GM19035 (cell line): ENCODE data around the gene ZNF518B.
"Not testable (repeated sequence)": the region's sequence is repeated elsewhere in the genome, so short reads cannot be mapped to it uniquely, and the experiment has no call there.

Source experiments
- ATAC-seq: cut with Tn5 transposase; IDR thresholded peaks from one replicate; pipeline ENCODE4 v1.9.1; 2021; ENCODE audit not compliant: unreplicated experiment

The ZNF518B gene

GRCh38 chr4:10456595-10457254 is 501 bp downstream of the ZNF518B start:
- peak; percentile 66 for ATAC-seq

DNA sequence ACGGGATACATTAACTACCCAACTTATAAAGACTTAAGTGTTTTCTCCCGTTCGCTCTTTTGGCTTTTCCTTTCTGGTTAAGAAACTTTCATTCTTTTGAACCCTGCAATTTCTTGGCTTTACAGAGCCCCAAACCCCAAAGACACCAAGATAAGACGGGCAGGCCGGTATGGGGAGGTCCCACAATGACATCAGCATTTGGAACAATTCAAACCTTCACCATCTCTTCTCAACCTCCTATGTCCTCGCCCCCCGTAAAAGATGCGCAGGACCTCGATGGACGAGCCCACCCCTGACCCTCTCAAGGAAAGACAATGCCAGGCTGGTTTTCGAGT is 999 bp downstream of the ZNF518B start:
- no peak for ATAC-seq

DNA sequence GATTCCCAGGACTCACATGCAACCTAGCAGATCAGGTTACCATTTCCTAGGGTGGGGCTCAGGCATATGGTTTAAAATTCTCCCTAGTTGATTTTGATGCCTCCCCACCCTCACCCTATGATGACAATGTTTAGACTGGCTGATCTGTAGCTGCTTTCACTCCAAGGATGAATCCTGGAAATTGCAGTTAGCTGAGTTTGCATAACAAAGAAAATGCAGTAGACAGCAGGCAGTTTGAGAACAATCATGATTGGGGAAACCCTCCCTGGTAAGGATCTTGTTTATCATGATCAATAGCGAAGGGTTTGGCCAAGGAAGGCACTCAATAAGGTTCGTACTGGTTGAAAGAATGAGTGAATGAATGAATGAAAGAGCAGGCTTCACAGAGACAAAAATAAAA is 2.1 kb downstream of the ZNF518B start:
- ATAC-seq = no peak

DNA sequence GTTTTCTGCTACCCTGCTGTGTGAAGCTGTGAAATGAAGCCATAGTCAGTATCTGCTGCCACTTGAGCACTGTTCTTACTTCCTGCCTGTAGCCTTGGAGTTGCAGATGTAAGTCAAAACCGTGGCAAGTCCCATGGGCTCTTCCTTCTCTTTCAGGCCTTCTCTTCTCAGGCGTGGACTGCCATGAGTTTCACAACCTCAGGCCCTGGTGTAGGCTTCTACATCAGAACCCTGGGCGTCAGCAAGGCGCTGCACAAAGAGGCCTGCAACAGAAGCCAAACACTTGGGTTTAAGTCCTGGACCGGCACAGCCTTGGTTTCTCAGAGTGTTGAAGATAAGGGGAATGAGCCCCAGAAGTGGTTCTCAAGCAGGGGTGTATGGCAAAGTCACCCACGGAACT is 2.5 kb downstream of the ZNF518B start:
- no peak for ATAC-seq

DNA sequence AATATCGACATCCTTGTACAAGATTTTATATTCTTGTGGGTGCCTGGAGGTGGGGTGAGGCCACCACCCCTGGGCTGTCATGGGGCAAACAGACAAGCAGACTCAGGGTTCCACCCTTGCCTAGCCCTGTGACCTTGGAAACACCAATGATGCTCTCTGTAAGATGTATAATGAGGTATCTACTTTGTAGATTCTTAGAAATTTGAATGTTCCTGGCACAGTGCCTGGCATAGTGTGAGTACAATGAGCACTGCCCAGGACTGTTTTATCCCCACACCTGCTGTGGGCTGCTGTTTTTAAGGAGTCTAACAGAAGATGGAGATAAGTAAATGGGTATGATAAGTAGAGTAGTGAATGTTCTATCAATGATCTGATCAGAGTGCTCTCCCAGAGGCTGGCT is 3.1 kb downstream of the ZNF518B start:
- ATAC-seq = no peak

- no peak for ATAC-seq
Observed at GRCh38 chr4:10448991-10449390, 8.2 kb downstream of the ZNF518B start.

DNA sequence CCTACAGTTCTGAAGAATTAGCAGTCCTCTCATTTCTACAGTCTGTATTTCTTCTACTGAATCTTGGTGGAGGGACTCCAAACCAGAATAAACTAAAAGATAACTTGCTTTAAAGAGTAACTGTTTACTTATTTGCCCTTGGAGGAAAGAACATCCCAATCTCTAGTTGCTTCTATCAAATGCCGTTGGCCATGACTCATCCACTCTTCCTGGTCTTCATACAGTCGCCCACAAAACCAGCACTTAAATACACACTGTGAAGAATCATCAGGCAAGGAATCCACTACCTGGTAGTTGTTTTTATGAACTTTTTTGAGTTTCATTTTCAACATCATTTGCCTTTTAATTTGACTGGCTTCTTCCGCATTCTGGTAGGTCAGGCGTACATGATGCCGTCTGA is 14.2 kb downstream of the ZNF518B start:
- ATAC-seq = no peak

DNA sequence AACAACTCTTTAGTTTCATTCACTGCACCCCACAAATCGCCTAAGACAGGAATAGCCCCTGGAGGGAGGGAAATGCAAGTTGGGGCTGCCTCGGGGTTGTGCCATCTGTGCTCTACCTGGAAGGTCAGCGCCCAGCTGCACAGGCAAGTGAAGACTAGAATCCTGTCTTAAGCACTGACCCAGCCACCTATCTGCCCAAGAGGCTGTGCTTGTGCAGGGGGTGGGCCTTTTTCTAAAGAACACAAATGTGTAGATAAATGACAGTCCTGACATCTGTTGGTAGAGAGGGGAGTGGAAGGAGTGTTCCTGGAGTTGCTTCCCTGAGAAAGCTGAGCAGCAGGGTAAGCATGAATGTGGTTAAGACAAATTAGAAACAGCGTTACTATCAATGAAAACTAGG is 15.7 kb downstream of the ZNF518B start:
- no peak for ATAC-seq

- ATAC-seq = no peak
Observed at GRCh38 chr4:10438924-10439323, 18.3 kb downstream of the ZNF518B start.

- ATAC-seq = no peak
Observed at GRCh38 chr4:10437735-10438134, 19.5 kb downstream of the ZNF518B start.

GRCh38 chr4:10427680-10428079 is 29.5 kb downstream of the ZNF518B start:
- not testable (repeated sequence) for ATAC-seq

GRCh38 chr4:10421344-10422055 is 35.7 kb downstream of the ZNF518B start:
- no peak for ATAC-seq

DNA sequence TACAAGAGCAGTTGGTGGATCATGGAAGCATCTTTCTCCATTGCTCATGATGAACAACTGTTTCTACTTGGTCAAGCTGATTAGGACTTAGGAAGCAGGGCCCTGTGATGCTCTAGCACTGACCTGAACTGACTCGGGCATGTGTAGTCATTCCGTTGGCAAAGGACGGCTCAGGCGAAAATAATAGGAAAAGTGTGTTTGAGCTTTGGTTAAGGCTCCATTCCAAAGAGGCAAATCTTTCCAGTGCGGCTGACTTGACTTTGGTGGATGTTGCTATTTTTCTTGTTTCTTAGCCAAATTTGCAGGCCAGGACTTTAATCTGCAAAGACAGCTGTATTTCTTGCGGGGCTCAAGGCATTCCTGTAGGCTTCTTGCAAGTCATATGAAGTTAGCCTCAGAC is 39.5 kb downstream of the ZNF518B start:
- ATAC-seq = no peak

GRCh38 chr4:10416441-10416840 is 40.8 kb downstream of the ZNF518B start:
- no peak for ATAC-seq

DNA sequence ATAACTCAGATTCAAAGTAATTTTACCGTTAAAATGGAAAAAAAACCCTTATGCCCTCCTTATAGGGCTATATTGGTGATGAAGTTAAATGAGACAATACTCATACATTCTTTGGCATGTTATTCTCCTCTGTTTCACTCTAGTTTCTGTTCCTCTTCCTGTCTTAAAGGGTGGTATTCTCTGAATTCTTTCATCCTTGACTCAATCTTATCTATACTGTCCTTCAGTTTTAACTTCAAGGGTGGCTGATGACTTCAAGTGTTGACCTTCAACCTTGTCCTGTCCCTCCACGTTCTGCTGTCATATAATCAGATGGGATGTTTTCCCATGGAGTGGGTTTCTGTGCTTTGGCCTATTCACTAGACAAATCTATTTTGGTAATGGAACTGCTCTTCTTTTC is 44.0 kb downstream of the ZNF518B start:
- ATAC-seq = no peak

DNA sequence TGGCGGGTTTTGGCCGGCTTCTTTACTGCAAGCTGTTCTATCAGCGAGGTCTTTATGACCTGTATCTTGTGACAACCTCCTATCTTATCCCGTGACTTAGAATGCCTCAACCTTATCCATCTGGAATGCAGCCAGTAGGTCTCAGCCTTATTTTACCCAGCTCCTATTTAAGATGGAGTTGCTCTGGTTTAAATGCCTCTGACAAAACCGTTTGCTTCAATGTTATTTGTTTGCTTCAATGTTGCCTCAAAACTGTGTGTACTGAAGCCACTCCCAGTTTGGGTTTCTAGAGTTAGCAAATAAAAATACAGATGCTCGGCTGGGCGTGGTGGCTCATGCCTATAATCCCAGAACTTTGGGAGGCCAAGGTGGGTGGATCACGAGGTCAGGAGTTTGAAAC is 51.6 kb downstream of the ZNF518B start:
- ATAC-seq = no peak

DNA sequence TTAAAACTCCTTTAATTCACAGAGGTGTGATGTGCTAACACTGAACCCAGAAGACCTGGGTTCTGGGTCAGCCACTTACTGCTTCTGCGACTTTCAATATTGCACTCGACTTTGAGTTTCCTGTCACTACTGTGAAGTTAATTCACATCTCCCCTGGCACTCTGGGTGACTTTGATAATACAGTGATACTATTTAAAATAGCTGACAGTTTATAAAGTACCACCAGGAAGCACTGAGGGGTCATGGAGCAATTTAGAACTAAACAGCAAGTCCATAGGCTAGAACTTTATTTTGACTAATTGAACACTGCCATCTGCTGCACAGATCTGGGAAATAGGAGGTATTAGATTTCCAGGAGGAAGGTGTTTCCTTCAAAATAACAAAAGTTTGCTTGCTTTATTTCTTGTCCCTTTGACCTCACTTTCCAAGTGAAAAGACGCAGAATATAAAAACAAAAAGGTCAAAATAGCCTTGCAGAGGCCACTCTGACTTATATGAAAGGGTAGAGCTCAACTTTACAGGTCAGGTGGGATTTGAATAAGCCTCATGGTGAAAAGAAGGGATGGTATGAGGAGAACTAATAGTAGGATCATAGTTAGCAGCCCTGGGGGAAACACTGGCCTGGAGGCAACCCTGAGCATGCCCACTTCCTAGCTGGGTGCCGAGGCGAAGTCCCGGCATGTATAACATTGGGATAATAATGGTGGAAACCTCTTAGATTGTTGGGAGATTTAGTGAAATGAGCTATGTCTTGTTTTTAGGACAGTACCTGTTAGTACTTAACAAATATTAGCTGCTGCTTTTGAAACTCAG is 53.4 kb downstream of the ZNF518B start:
- ATAC-seq = no peak

- no peak for ATAC-seq
Observed at GRCh38 chr4:10395971-10396580, 61.1 kb downstream of the ZNF518B start.
